ENCODE results near the gene KLHL29. TPM values are rescaled to one million over a fixed set of nuclear protein-coding genes. Genes with fewer than 3 reads are reported as not detected.

Gene KLHL29
- total and polyA plus RNA-seq, 2 experiments from 2014 or later: 1.5 to 6.5 TPM

DNA sequence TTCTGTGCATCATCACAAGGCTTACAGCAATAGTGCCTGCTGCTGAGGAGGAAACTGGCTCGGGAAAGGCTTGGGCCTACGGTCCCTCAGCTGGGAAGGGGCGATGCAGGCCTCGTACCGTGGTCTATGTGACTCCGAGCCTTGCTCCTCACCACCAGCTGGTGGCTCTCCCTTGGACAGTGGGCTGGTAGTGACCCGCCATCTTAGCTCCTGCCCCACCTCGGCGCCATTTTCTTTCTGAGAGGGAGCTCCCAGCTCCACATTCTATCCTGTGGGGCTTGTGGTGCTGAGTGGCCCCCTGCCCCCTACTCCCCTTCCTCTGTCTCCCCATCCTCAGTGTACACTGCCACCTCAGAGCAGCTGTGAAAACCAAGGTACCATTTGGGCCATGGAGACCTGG is 255.7 kb downstream of the KLHL29 start:
- DNase-seq (ENCODE audit: low spot score): no peak

GRCh38 chr2:23642516-23642915 is 257.5 kb downstream of the KLHL29 start:
- H3K27me3 Mint-ChIP-seq (ENCODE audit: insufficient read depth, low read depth, poor library complexity): peaks cover 2% of the 10 kb centered on the region
- ATAC-seq: no peak

More for the DNA sequence above, 255.7 kb downstream of the KLHL29 start:
- peaks cover 17% of the 10 kb centered on the region for H3K36me3 Mint-ChIP-seq (ENCODE audit: low read depth)
- no peak overlapping the region for H3K4me3 Mint-ChIP-seq
- Histone ChIP-seq H3K79me2 (replicated peaks; ENCODE audit: insufficient read depth) (no peaks in the 10 kb centered on the region), H3K9me2 (ENCODE audit: insufficient read depth) (no peaks in the 10 kb centered on the region), H3K36me3 (ENCODE audit: insufficient read depth) (no peaks in the 10 kb centered on the region), H4K20me1 (replicated peaks; ENCODE audit: insufficient read depth) (no peaks in the 10 kb centered on the region), H3K4me2 (no peak overlapping the region), H3F3A (replicated peaks; ENCODE audit: low read depth) (no peaks in the 10 kb centered on the region), H2AFZ (no peak overlapping the region), H3K27ac (ENCODE audit: low read depth) (no peak overlapping the region), H3K27me3 (ENCODE audit: insufficient read depth) (no peaks in the 10 kb centered on the region), H3K4me1 (ENCODE audit: insufficient read depth) (no peaks in the 10 kb centered on the region), H3K4me3 (no peak overlapping the region)
- H3K9me3 Mint-ChIP-seq: peaks cover 9% of the 10 kb centered on the region
- peaks cover 16% of the 10 kb centered on the region for H3K4me1 Mint-ChIP-seq
- TF ChIP-seq ZNF331 (CRISPR knock-in tag; IDR thresholded peaks at IDR 0.05; ENCODE audit: low read depth): no peak
- TF ChIP-seq NANOG (IDR thresholded peaks at IDR 0.05; ENCODE audit: borderline replicate concordance): no peak
- no peak for TF ChIP-seq EZH2phosphoT487 (IDR thresholded peaks at IDR 0.05; ENCODE audit: unreplicated experiment)
- TF ChIP-seq POLR2AphosphoS5 (IDR thresholded peaks at IDR 0.05; ENCODE audit: low read depth): no peak
- TF ChIP-seq CREB1 (CRISPR knock-in tag; IDR thresholded peaks at IDR 0.05; ENCODE audit: low read depth): no peak
- H3K27me3 Mint-ChIP-seq (ENCODE audit: insufficient read depth, low read depth, poor library complexity): peaks cover 2% of the 10 kb centered on the region
- no peak for ATAC-seq
- H3K27ac Mint-ChIP-seq: no peak overlapping the region

More at GRCh38 chr2:23642516-23642915, 257.5 kb downstream of the KLHL29 start:
- TF ChIP-seq CTCF (conservative IDR thresholded peaks at IDR 0.05; ENCODE audit: low read depth in 2 of 2) (no peak), ETS1 (IDR thresholded peaks at IDR 0.05) (no peak), POLR2AphosphoS5 (IDR thresholded peaks at IDR 0.05; ENCODE audit: low read depth) (no peak)
- Mint-ChIP-seq H3K9me3 (peaks cover 9% of the 10 kb centered on the region), H3K27ac (no peak overlapping the region), H3K4me3 (no peak overlapping the region), H3K36me3 (ENCODE audit: low read depth) (peaks cover 17% of the 10 kb centered on the region), H3K4me1 (peaks cover 10% of the 10 kb centered on the region)
- Histone ChIP-seq H4K20me1 (replicated peaks; ENCODE audit: insufficient read depth) (no peaks in the 10 kb centered on the region), H3F3A (replicated peaks; ENCODE audit: low read depth) (no peaks in the 10 kb centered on the region), H3K9me2 (ENCODE audit: insufficient read depth) (no peaks in the 10 kb centered on the region), H3K4me3 (no peak overlapping the region), H3K4me2 (no peak overlapping the region), H3K27me3 (ENCODE audit: insufficient read depth) (no peaks in the 10 kb centered on the region), H3K27ac (ENCODE audit: low read depth) (no peak overlapping the region), H3K4me1 (ENCODE audit: insufficient read depth) (no peaks in the 10 kb centered on the region), H3K36me3 (ENCODE audit: insufficient read depth) (no peaks in the 10 kb centered on the region), H3K79me2 (replicated peaks; ENCODE audit: insufficient read depth) (no peaks in the 10 kb centered on the region), H2AFZ (no peak overlapping the region)
- no peak for DNase-seq (ENCODE audit: low spot score)
